SK-N-SH treated with all-trans-retinoic acid at 6 μM for 48 hours (cell line): Measurements from ENCODE around the gene STN1.

Source experiments
- ARNTL ChIP-seq: fragments of 450-650 bp; formaldehyde crosslinking; IDR thresholded peaks from 2 replicates; pipeline ENCODE4 v1.5.0; 2020; ENCODE audit warnings: low read depth, mild to moderate bottlenecking, moderate library complexity, borderline replicate concordance
- ESRRG ChIP-seq: fragments of 250-450 bp; sonication (Bioruptor Pico); IDR thresholded peaks from 2 replicates; pipeline ENCODE4 v1.6.1; 2021; ENCODE audit warnings: mild to moderate bottlenecking
- ZFP30 ChIP-seq: fragments of 450-650 bp; formaldehyde crosslinking; IDR thresholded peaks from 2 replicates; pipeline ENCODE4 v1.5.0; 2022; ENCODE audit warnings: mild to moderate bottlenecking, moderate library complexity
- ZNF565 ChIP-seq: fragments of 450-650 bp; formaldehyde crosslinking; conservative IDR thresholded peaks from 2 replicates; pipeline ENCODE4 v1.5.0; 2020; ENCODE audit warnings: low read depth, mild to moderate bottlenecking, moderate library complexity
- TF ChIP-seq, protein P1 (sequence below): fragments of 250-450 bp; sonication (Bioruptor Pico); IDR thresholded peaks from 2 replicates; pipeline ENCODE4 v1.8.0; 2021; ENCODE audit warnings: low read depth, mild to moderate bottlenecking, moderate library complexity, borderline replicate concordance
- TF ChIP-seq, protein P2 (sequence below): fragments of 250-450 bp; sonication (Bioruptor Pico); IDR thresholded peaks from 2 replicates; pipeline ENCODE4 v1.8.0; 2020; ENCODE audit warnings: mild to moderate bottlenecking, moderate library complexity, borderline replicate concordance

DNA sequence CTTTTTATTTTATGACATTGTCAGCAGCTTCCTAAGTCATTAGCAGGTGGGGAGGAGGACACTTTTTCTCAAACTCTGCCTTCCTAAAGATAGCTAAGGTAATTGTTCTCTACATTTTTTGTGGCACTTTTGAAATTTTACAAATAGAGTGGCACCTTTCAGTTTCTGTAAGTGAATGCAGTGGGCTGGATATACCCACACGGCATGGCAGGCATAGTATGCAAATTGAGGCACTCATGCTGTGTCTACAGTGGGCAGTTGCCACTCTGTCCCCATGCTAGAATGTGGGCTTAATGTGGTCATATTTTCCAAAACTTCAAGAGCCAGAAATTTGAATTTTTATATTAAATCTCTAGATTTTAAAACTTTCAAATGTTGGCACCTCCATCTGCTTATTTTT, 49.8 kb downstream of the STN1 start:
- TF ChIP-seq ZFP30 (CRISPR knock-in tag) (no peak), ESRRG (no peak), ZNF565 (CRISPR knock-in tag) (no peak), ARNTL (CRISPR knock-in tag) (no peak)
- TF ChIP-seq, protein P1, sequence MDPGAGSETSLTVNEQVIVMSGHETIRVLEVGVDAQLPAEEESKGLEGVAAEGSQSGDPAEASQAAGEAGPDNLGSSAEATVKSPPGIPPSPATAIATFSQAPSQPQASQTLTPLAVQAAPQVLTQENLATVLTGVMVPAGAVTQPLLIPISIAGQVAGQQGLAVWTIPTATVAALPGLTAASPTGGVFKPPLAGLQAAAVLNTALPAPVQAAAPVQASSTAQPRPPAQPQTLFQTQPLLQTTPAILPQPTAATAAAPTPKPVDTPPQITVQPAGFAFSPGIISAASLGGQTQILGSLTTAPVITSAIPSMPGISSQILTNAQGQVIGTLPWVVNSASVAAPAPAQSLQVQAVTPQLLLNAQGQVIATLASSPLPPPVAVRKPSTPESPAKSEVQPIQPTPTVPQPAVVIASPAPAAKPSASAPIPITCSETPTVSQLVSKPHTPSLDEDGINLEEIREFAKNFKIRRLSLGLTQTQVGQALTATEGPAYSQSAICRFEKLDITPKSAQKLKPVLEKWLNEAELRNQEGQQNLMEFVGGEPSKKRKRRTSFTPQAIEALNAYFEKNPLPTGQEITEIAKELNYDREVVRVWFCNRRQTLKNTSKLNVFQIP (CRISPR knock-in tag), result no peak
- TF ChIP-seq, protein P2, sequence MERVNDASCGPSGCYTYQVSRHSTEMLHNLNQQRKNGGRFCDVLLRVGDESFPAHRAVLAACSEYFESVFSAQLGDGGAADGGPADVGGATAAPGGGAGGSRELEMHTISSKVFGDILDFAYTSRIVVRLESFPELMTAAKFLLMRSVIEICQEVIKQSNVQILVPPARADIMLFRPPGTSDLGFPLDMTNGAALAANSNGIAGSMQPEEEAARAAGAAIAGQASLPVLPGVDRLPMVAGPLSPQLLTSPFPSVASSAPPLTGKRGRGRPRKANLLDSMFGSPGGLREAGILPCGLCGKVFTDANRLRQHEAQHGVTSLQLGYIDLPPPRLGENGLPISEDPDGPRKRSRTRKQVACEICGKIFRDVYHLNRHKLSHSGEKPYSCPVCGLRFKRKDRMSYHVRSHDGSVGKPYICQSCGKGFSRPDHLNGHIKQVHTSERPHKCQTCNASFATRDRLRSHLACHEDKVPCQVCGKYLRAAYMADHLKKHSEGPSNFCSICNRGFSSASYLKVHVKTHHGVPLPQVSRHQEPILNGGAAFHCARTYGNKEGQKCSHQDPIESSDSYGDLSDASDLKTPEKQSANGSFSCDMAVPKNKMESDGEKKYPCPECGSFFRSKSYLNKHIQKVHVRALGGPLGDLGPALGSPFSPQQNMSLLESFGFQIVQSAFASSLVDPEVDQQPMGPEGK (CRISPR knock-in tag), result no peak
